Left lung (tissue), 10 donors: ENCODE data around the gene RIMBP3C. TPM values are rescaled to one million over a fixed set of nuclear protein-coding genes. Genes with fewer than 3 reads are reported as not detected.
A peak's percentile ranks its signal among the peaks of the same experiment; 100 is the strongest.
"Not testable (repeated sequence)": the region's sequence is repeated elsewhere in the genome, so short reads cannot be mapped to it uniquely, and the experiment has no call there.

Experiments
- ATAC-seq: fragments of 200-7000 bp; cut with Tn5 transposase; one replicate; pipeline ENCODE4 v1.9.1; 2020; ENCODE audit warnings: moderate library complexity
- DNase-seq, 4 donors: peaks; one replicate each; pipeline ENCODE4 v3.0.0-alpha.2; 2013 to 2020
- H3K27ac ChIP-seq, 2 donors: fragments of 200-600 bp; sonication (generic) in 1 of 2; one replicate each; pipeline versions ENCODE4 v1.5.0 to v1.8.0; 2020 to 2021
- H3K27me3 ChIP-seq, 2 donors: fragments of 200-600 bp; sonication (generic) in 1 of 2; one replicate each; pipeline versions ENCODE4 v1.5.0 to v1.8.0; 2020 to 2021
- H3K36me3 ChIP-seq, 2 donors: fragments of 200-600 bp; sonication (generic) in 1 of 2; one replicate each; pipeline versions ENCODE4 v1.5.0 to v1.8.0; 2020 to 2021
- H3K4me1 ChIP-seq, 2 donors: fragments of 200-600 bp; one replicate each; pipeline ENCODE4 v1.8.0; 2021
- H3K4me3 ChIP-seq, 2 donors: fragments of 200-600 bp; sonication (generic) in 1 of 2; one replicate each; pipeline versions ENCODE4 v1.5.0 to v1.8.0; 2020 to 2021; ENCODE audit warnings: mild to moderate bottlenecking in 1 of 2
- H3K9me3 ChIP-seq, 2 donors: fragments of 200-600 bp; sonication (generic) in 1 of 2; one replicate each; pipeline versions ENCODE4 v1.5.0 to v1.8.0; 2020 to 2021
- intact Hi-C, 2 donors: fragments of 100-400 bp; cut with DNase I; formaldehyde crosslinking; loops; one replicate each; pipeline versions ENCODE4 v1.11.2 to v1.14.2; 2022
- polyA plus RNA-seq, 6 donors: library from polyadenylated mRNA; unstranded; fragments of 120-200 nt; gene quantifications; one replicate each; pipeline ENCODE4 v1.2.1, GENCODE V29; 2013; ENCODE audit not compliant: insufficient read length in 6 of 6
- total RNA-seq, 2 donors: library from RNA; stranded (reverse); fragmentation: NEBNext Ultra II Directional; extraction: Animal tissue kit (Norgen Biotek cat#: 25700); gene quantifications; one replicate each; pipeline ENCODE4 v1.2.1, GENCODE V29; 2021
- donor health status: DM: no; HTN: yes; CAD: no.
- donor health status: DM: no; HTN: no; CAD: no.

RIMBP3C gene
- total and polyA plus RNA-seq, 8 donors, result 0.11 to 0.31 (median 0.17) TPM; not detected in 1

GRCh38 chr22:21549558-21549957, 1.7 kb downstream of the RIMBP3C start:
- H3K27me3 ChIP-seq, H3K4me1 ChIP-seq, DNase-seq, H3K36me3 ChIP-seq, H3K4me3 ChIP-seq, intact Hi-C loops, H3K9me3 ChIP-seq, H3K27ac ChIP-seq: not testable (repeated sequence)
- ATAC-seq, result peak; percentile 61

- H3K36me3 ChIP-seq, H3K4me1 ChIP-seq, intact Hi-C loops, H3K27ac ChIP-seq, H3K27me3 ChIP-seq, H3K4me3 ChIP-seq, H3K9me3 ChIP-seq, ATAC-seq, DNase-seq: not testable (repeated sequence)
Observed at GRCh38 chr22:21544432-21545322, 6.6 kb downstream of the RIMBP3C start.

- DNase-seq, H3K27me3 ChIP-seq, H3K4me3 ChIP-seq, intact Hi-C loops, H3K9me3 ChIP-seq, ATAC-seq, H3K27ac ChIP-seq, H3K4me1 ChIP-seq, H3K36me3 ChIP-seq: not testable (repeated sequence)
Observed at GRCh38 chr22:21539862-21540261, 11.4 kb downstream of the RIMBP3C start.

GRCh38 chr22:21532863-21533648, 18.2 kb downstream of the RIMBP3C start:
- H3K9me3 ChIP-seq, H3K27me3 ChIP-seq, H3K4me3 ChIP-seq, H3K36me3 ChIP-seq, H3K4me1 ChIP-seq, H3K27ac ChIP-seq, ATAC-seq, intact Hi-C loops, DNase-seq: not testable (repeated sequence)

- DNase-seq, intact Hi-C loops, H3K36me3 ChIP-seq, H3K4me3 ChIP-seq, ATAC-seq, H3K4me1 ChIP-seq, H3K27ac ChIP-seq, H3K27me3 ChIP-seq, H3K9me3 ChIP-seq: not testable (repeated sequence)
Observed at GRCh38 chr22:21531525-21531924, 19.7 kb downstream of the RIMBP3C start.

GRCh38 chr22:21526705-21527500, 24.4 kb downstream of the RIMBP3C start:
- DNase-seq, ATAC-seq, H3K36me3 ChIP-seq, H3K9me3 ChIP-seq, H3K27ac ChIP-seq, H3K4me1 ChIP-seq, H3K4me3 ChIP-seq, intact Hi-C loops, H3K27me3 ChIP-seq: not testable (repeated sequence)

- H3K27ac ChIP-seq, H3K36me3 ChIP-seq, H3K27me3 ChIP-seq, intact Hi-C loops, DNase-seq, H3K4me1 ChIP-seq, H3K4me3 ChIP-seq, H3K9me3 ChIP-seq: not testable (repeated sequence)
- ATAC-seq, result peak; percentile 89
Observed at GRCh38 chr22:21516970-21517764, 34.1 kb downstream of the RIMBP3C start.

GRCh38 chr22:21516522-21516921, 34.7 kb downstream of the RIMBP3C start:
- H3K4me1 ChIP-seq, H3K27me3 ChIP-seq, H3K27ac ChIP-seq, ATAC-seq, H3K9me3 ChIP-seq, DNase-seq, intact Hi-C loops, H3K4me3 ChIP-seq, H3K36me3 ChIP-seq: not testable (repeated sequence)

GRCh38 chr22:21515234-21515633, 36.0 kb downstream of the RIMBP3C start:
- H3K4me1 ChIP-seq, intact Hi-C loops, H3K4me3 ChIP-seq, H3K9me3 ChIP-seq, ATAC-seq, H3K36me3 ChIP-seq, H3K27me3 ChIP-seq, DNase-seq, H3K27ac ChIP-seq: not testable (repeated sequence)

- DNase-seq, H3K9me3 ChIP-seq, H3K27me3 ChIP-seq, H3K4me3 ChIP-seq, intact Hi-C loops, H3K36me3 ChIP-seq, H3K4me1 ChIP-seq, H3K27ac ChIP-seq: not testable (repeated sequence)
- ATAC-seq, result peak; percentile 84
Observed at GRCh38 chr22:21514117-21514516, 37.1 kb downstream of the RIMBP3C start.

- intact Hi-C loops, H3K4me1 ChIP-seq, H3K36me3 ChIP-seq, H3K27me3 ChIP-seq, ATAC-seq, H3K4me3 ChIP-seq, H3K9me3 ChIP-seq, H3K27ac ChIP-seq, DNase-seq: not testable (repeated sequence)
Observed at GRCh38 chr22:21512022-21512421, 39.2 kb downstream of the RIMBP3C start.

GRCh38 chr22:21510397-21510796, 40.9 kb downstream of the RIMBP3C start:
- H3K27ac ChIP-seq, H3K9me3 ChIP-seq, intact Hi-C loops, DNase-seq, ATAC-seq, H3K27me3 ChIP-seq, H3K36me3 ChIP-seq, H3K4me1 ChIP-seq, H3K4me3 ChIP-seq: not testable (repeated sequence)
